Hepatocyte (in vitro differentiated cells): ENCODE measurements around the gene ANKS4B. TPM values are rescaled to one million over a fixed set of nuclear protein-coding genes. Genes with fewer than 3 reads are reported as not detected.
"Not testable (repeated sequence)": the region's sequence is repeated elsewhere in the genome, so short reads cannot be mapped to it uniquely, and the experiment has no call there.

Source experiments
- DNase-seq: peaks from one replicate; pipeline ENCODE4 v3.0.0-alpha.2; 2016; ENCODE audit warnings: low spot score
- H2AFZ ChIP-seq: fragments of 200-600 bp; sonication (generic); 2 replicates; pipeline ENCODE4 v1.6.0; 2016; ENCODE audit warnings: antibody characterized with exemption, mild to moderate bottlenecking
- H3K27ac ChIP-seq: fragments of 200-600 bp; sonication (generic); 2 replicates; pipeline ENCODE4 v1.5.1; 2016; ENCODE audit warnings: mild to moderate bottlenecking
- H3K27me3 ChIP-seq: fragments of 200-600 bp; sonication (generic); 2 replicates; pipeline ENCODE4 v1.6.1; 2016
- H3K36me3 ChIP-seq: fragments of 200-600 bp; sonication (generic); replicated peaks from 2 replicates; pipeline ENCODE4 v1.5.1; 2016; ENCODE audit warnings: low read depth; ENCODE audit not compliant: insufficient read depth
- H3K4me1 ChIP-seq: fragments of 200-600 bp; sonication (generic); 2 replicates; pipeline ENCODE4 v1.5.1; 2016; ENCODE audit warnings: mild to moderate bottlenecking, moderate library complexity; ENCODE audit not compliant: insufficient read depth
- H3K4me2 ChIP-seq: fragments of 200-600 bp; sonication (generic); 2 replicates; pipeline ENCODE4 v1.6.0; 2016
- H3K4me3 ChIP-seq: fragments of 200-600 bp; sonication (generic); 2 replicates; pipeline ENCODE4 v1.5.1; 2016; ENCODE audit warnings: mild to moderate bottlenecking
- H3K79me2 ChIP-seq: fragments of 200-600 bp; sonication (generic); 2 replicates; pipeline ENCODE4 v1.6.0; 2017; ENCODE audit warnings: mild to moderate bottlenecking
- H3K9me2 ChIP-seq: fragments of 200-600 bp; sonication (generic); replicated peaks from 2 replicates; pipeline ENCODE4 v1.6.0; 2017; ENCODE audit warnings: mild to moderate bottlenecking; ENCODE audit not compliant: insufficient read depth
- H3K9me3 ChIP-seq: fragments of 200-600 bp; sonication (generic); 2 replicates; pipeline ENCODE4 v1.5.1; 2016; ENCODE audit warnings: low read depth, mild to moderate bottlenecking
- H4K20me1 ChIP-seq: fragments of 200-600 bp; sonication (generic); 2 replicates; pipeline ENCODE4 v1.6.0; 2016; ENCODE audit warnings: mild to moderate bottlenecking; ENCODE audit not compliant: insufficient read depth, poor library complexity, severe bottlenecking
- EZH2 ChIP-seq: fragments of 200-600 bp; sonication (generic); IDR thresholded peaks from 2 replicates; pipeline ENCODE4 v1.6.1; 2016; ENCODE audit warnings: antibody characterized with exemption, mild to moderate bottlenecking, borderline replicate concordance
- EZH2phosphoT487 ChIP-seq: fragments of 200-600 bp; sonication (generic); IDR thresholded peaks from one replicate; pipeline ENCODE4 v1.6.1; 2018; ENCODE audit warnings: antibody characterized with exemption, mild to moderate bottlenecking, low read depth, moderate library complexity; ENCODE audit not compliant: unreplicated experiment, severe bottlenecking
- WGBS: methylation state at CpG from one replicate; pipeline ENCODE4 v1.1.6; 2016; ENCODE audit warnings: low lambda C conversion rate; ENCODE audit errors: missing lambda C conversion rate; 5-methylcytosine and 5-hydroxymethylcytosine counted together
- polyA plus RNA-seq: library from polyadenylated mRNA; unstranded; fragments of >200 nt; fragmentation: Nextera tagmentation; extraction: Ambion mirVana; gene quantifications from 2 replicates; pipeline ENCODE4 v1.2.1, GENCODE V29; 2016
- total RNA-seq: library from RNA; depleted of rRNA; stranded (reverse); fragments of >200 nt; gene quantifications from 2 replicates; pipeline ENCODE4 v1.2.3, GENCODE V29; 2014
- TF ChIP-seq, protein P1 (sequence below): fragments of 200-600 bp; sonication (generic); IDR thresholded peaks from 2 replicates; pipeline ENCODE4 v1.5.1; 2016; ENCODE audit warnings: antibody characterized with exemption, mild to moderate bottlenecking; ENCODE audit not compliant: poor library complexity

Gene ANKS4B
- total and polyA plus RNA-seq, 2 experiments from 2014 or later = 7.9 to 20.9 TPM

DNA sequence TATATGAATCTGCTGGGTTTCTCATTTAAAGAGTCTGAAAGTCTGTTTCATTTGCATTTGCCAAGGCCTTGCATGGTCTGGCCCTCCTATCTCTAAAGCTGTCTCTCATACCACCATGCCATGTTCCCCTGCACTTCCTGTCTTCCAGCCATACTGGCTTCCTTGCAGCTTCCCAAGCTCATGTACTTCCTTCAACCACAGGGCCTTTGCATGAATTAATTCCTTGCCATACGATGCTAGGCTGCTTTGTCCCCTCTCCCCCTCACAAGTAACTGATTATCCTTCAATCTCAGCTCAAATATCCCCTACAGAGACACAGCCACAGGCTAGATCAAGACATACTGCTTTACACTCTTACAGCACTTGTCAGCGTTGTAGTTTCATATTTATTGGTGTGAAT, 38.8 kb downstream of the ANKS4B start:
- no peaks in the 10 kb centered on the region for H3K9me2 ChIP-seq
- H3K27me3 ChIP-seq = peaks cover 7% of the 10 kb centered on the region
- no peak for DNase-seq
- H3K9me3 ChIP-seq = no peaks in the 10 kb centered on the region
- H3K4me3 ChIP-seq = no peak overlapping the region
- H2AFZ ChIP-seq = no peak overlapping the region
- no peaks in the 10 kb centered on the region for H3K36me3 ChIP-seq
- no peaks in the 10 kb centered on the region for H3K4me1 ChIP-seq
- no peaks in the 10 kb centered on the region for H4K20me1 ChIP-seq
- no peaks in the 10 kb centered on the region for H3K79me2 ChIP-seq
- H3K4me2 ChIP-seq = no peak overlapping the region
- 83% methylated on average over 2 of the region's 2 CpGs for WGBS
- TF ChIP-seq EZH2phosphoT487 (no peak), EZH2 (no peak)
- TF ChIP-seq, protein P1, sequence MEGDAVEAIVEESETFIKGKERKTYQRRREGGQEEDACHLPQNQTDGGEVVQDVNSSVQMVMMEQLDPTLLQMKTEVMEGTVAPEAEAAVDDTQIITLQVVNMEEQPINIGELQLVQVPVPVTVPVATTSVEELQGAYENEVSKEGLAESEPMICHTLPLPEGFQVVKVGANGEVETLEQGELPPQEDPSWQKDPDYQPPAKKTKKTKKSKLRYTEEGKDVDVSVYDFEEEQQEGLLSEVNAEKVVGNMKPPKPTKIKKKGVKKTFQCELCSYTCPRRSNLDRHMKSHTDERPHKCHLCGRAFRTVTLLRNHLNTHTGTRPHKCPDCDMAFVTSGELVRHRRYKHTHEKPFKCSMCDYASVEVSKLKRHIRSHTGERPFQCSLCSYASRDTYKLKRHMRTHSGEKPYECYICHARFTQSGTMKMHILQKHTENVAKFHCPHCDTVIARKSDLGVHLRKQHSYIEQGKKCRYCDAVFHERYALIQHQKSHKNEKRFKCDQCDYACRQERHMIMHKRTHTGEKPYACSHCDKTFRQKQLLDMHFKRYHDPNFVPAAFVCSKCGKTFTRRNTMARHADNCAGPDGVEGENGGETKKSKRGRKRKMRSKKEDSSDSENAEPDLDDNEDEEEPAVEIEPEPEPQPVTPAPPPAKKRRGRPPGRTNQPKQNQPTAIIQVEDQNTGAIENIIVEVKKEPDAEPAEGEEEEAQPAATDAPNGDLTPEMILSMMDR = no peak
- H3K27ac ChIP-seq = no peak overlapping the region

DNA sequence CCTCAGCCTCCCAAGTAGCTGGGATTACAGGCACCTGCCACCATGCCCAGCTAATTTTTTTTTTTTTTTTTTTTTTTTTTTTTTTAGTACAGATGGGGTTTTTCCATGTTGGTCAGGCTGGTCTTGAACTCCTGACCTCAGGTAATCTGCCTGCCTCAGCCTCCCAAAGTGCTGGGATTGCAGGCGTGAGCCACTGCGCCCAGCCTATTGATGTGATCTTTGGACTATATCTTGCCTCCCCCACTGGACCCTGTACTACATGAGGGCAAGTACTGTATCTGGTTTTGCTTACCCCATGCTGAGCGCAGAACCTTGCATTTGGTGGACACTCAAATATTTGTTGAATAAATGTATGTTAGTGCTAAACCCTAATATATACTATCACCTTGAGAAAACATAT, 39.3 kb downstream of the ANKS4B start:
- H3K79me2 ChIP-seq, H3K9me2 ChIP-seq, H3K36me3 ChIP-seq, DNase-seq, H3K27ac ChIP-seq, H4K20me1 ChIP-seq, H3K4me1 ChIP-seq, H3K9me3 ChIP-seq, H3K4me2 ChIP-seq, H2AFZ ChIP-seq, H3K4me3 ChIP-seq: not testable (repeated sequence)
- 92% methylated on average over 3 of the region's 3 CpGs for WGBS
- peaks cover 12% of the 10 kb centered on the region for H3K27me3 ChIP-seq

DNA sequence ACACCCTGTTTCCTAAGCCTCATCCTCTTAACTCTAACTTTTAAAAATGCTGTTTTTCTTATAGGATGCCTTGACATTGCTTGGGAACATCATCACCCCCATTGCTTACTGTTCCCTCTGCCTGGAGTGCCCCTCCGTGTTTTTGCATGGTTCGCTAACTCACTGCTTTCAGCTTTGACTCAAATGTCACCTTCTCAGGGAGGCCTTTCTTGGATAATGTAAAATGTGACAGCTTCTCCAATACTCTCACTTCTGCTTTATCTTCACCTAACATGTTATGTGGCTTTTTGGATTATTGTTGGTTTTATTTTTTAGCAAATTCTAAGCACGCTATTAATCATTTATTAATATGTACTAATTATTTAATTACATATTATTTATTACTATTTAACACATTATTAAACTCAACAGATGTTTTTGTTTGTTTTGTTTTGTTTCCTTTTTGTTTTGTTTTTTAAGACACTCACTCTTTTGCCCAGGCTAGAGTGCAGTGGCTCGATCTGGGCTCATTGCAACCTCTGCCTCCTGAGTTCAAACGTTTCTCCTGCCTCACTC, 40.8 kb downstream of the ANKS4B start:
- no peaks in the 10 kb centered on the region for H3K9me2 ChIP-seq
- no peak overlapping the region for H2AFZ ChIP-seq
- no peak for DNase-seq
- 85% methylated on average over 5 of the region's 5 CpGs for WGBS
- H3K27me3 ChIP-seq = peaks cover 14% of the 10 kb centered on the region
- H3K4me2 ChIP-seq = no peak overlapping the region
- no peak overlapping the region for H3K4me3 ChIP-seq
- H3K27ac ChIP-seq = no peak overlapping the region
- H3K4me1 ChIP-seq = no peaks in the 10 kb centered on the region
- no peaks in the 10 kb centered on the region for H3K79me2 ChIP-seq
- TF ChIP-seq EZH2phosphoT487 (no peak), EZH2 (no peak)
- TF ChIP-seq, protein P1 = no peak
- H4K20me1 ChIP-seq = no peaks in the 10 kb centered on the region
- H3K36me3 ChIP-seq = no peaks in the 10 kb centered on the region
- no peaks in the 10 kb centered on the region for H3K9me3 ChIP-seq

DNA sequence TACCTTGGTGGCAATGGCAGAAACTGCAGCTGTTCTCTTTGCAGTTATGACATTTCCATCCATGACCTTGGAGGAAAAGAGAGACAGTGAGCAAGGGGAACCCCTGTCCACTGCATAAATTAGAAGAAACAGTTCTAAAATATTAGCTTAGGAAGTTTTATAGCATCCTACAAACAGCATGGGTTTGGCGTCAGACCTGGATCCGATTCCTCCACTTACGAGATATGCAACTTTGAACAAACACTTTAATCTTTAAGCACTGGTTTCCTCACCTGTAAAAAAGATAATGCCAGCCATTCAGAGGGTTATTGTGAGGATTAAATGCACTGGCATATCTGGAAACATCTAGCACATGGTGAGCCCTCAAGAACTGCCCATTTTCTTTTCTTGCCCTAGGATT, 42.0 kb downstream of the ANKS4B start:
- Histone ChIP-seq H3K36me3 (no peaks in the 10 kb centered on the region), H3K79me2 (no peaks in the 10 kb centered on the region), H3K4me2 (no peak overlapping the region), H3K4me1 (no peaks in the 10 kb centered on the region), H3K9me2 (no peaks in the 10 kb centered on the region), H4K20me1 (no peaks in the 10 kb centered on the region), H3K27me3 (peaks cover 14% of the 10 kb centered on the region), H2AFZ (no peak overlapping the region), H3K9me3 (no peaks in the 10 kb centered on the region), H3K4me3 (no peak overlapping the region), H3K27ac (no peak overlapping the region)
- DNase-seq = no peak
- 80% methylated on average over 3 of the region's 3 CpGs for WGBS
- TF ChIP-seq EZH2phosphoT487 (no peak), EZH2 (no peak)
- TF ChIP-seq, protein P1 = no peak
